Measurements from ENCODE around the gene AUP1. TPM values are rescaled to one million over a fixed set of nuclear protein-coding genes. Genes with fewer than 3 reads are reported as not detected.

AUP1 gene
- total and polyA plus RNA-seq, 9 of the 15 experiments (the other 6 are each of a cell fraction or from before 2014, with no cell fraction given): 70.7 to 245 (median 165) TPM

DNA sequence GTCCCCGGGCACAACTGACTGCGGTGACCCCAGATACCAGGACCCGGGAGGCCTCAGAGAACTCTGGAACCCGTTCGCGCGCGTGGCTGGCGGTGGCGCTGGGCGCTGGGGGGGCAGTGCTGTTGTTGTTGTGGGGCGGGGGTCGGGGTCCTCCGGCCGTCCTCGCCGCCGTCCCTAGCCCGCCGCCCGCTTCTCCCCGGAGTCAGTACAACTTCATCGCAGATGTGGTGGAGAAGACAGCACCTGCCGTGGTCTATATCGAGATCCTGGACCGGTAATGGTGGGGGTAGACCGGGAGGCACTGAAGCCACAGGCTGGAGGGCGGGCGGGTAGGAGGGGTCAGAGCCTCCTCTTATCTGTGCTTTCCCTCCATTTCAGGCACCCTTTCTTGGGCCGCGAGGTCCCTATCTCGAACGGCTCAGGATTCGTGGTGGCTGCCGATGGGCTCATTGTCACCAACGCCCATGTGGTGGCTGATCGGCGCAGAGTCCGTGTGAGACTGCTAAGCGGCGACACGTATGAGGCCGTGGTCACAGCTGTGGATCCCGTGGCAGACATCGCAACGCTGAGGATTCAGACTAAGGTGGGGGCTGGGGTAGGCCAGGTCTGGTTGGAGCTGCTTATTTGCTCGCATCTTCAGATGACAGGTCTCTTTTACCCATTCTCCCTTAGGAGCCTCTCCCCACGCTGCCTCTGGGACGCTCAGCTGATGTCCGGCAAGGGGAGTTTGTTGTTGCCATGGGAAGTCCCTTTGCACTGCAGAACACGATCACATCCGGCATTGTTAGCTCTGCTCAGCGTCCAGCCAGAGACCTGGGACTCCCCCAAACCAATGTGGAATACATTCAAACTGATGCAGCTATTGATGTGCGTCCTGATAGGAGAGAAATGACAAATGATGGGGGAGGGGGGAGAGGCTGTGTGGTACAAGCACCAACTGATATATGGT, 1.0 kb upstream of the AUP1 start:
- in situ Hi-C loops (cut with MboI): no loop called here
- intact Hi-C loops (cut with micrococcal nuclease): loop anchor here (2.0 to 5.0 kb wide), 3 partner anchors 24 to 278 kb away; partner anchors contain the start of gene DOK1
- Histone ChIP-seq H2AFZ (ENCODE audit: low read depth, low read length) (peak overlapping the region; percentile 70), H4K20me1 (replicated peaks; ENCODE audit: control insufficient read depth, insufficient read depth, low read length) (peaks cover 5% of the 10 kb centered on the region; the same call in 1 of the 2 replicates), H3K4me2 (ENCODE audit: insufficient read depth, low read length) (peak overlapping the region; percentile 97), H3K9me1 (ENCODE audit: control insufficient read depth, insufficient read depth, low read length) (peaks cover 3% of the 10 kb centered on the region), H3K27ac (ENCODE audit: extremely low read depth, low read depth, low read length) (peak overlapping the region; percentile 84), H3K36me3 (ENCODE audit: control insufficient read depth, insufficient read depth, low read length) (peaks cover 65% of the 10 kb centered on the region), H3K4me3 (peak overlapping the region; percentile 96), H3K9me3 (replicated peaks; ENCODE audit: control insufficient read depth, insufficient read depth, low read depth, low read length) (no peaks in the 10 kb centered on the region), H3K79me2 (ENCODE audit: control insufficient read depth, insufficient read depth, low read length) (peaks cover 52% of the 10 kb centered on the region), H3K27me3 (ENCODE audit: control insufficient read depth in 2 of 2, insufficient read depth in 2 of 2, low read length in 2 of 2) (no peaks in the 10 kb centered on the region), H3K9ac (ENCODE audit: insufficient read depth in 1 of 2, low read depth in 2 of 2, low read length in 2 of 2) (peak overlapping the region; percentile 95 to 97), H3K4me1 (replicated peaks in 1 of 2; ENCODE audit: control insufficient read depth in 2 of 2, insufficient read depth in 2 of 2, low read length in 2 of 2) (peaks cover 28 to 37% of the 10 kb centered on the region in 2 experiments)
- ATAC-seq (peak; percentile 80), FAIRE-seq (peak; percentile 97), DNase-seq (ENCODE audit: extremely low read depth in 1 of 4, low spot score in 3 of 4) (peak; percentile 85 to 96 (median 92))
- under 1% methylated on average over 35 of the region's 54 CpGs for WGBS (ENCODE audit: insufficient coverage, low coverage, missing lambda C conversion rate)
- ChIA-PET POLR2A (interaction anchor here (0.6 to 3.9 kb wide), 21 partner anchors 9 to 627 kb away, joined by 3 to 25 read pairs (median 4); partner anchors contain the start of genes CCDC142, LOXL3, MRPL53 and TTC31), CTCF (ENCODE audit: low intra/inter-chr PET ratio) (interaction anchor here (1.5 to 2.0 kb wide), 2 partner anchors 48 to 57 kb away, joined by 4 to 12 read pairs; partner anchors contain the start of genes CCDC142 and TTC31)
- TSS peak; percentile 62 for BruUV-seq (replicated peaks)
- 0 out of 2 replicates have a peak, but pooled peaks have one; percentile 15 for TF ChIP-seq ZNF584 (CRISPR knock-in tag; IDR thresholded peaks at IDR 0.05; ENCODE audit: low read depth)
- TF ChIP-seq TAL1 (IDR thresholded peaks at IDR 0.05): peak; percentile 84
- TF ChIP-seq ZNF589 (CRISPR knock-in tag; IDR thresholded peaks at IDR 0.05; ENCODE audit: low read depth): peak; percentile 60; the same call in 1 of the 2 replicates
- TF ChIP-seq NBN (IDR thresholded peaks at IDR 0.05; ENCODE audit: low read depth): no peak
- 0 out of 2 replicates have a peak, but pooled peaks have one; percentile 19 for TF ChIP-seq GATAD2B (IDR thresholded peaks at IDR 0.05; ENCODE audit: borderline replicate concordance)
- peak; percentile 68; the same call in 1 of the 2 replicates for TF ChIP-seq SP1 (CRISPR knock-in tag; IDR thresholded peaks at IDR 0.05)
- TF ChIP-seq, protein P1, sequence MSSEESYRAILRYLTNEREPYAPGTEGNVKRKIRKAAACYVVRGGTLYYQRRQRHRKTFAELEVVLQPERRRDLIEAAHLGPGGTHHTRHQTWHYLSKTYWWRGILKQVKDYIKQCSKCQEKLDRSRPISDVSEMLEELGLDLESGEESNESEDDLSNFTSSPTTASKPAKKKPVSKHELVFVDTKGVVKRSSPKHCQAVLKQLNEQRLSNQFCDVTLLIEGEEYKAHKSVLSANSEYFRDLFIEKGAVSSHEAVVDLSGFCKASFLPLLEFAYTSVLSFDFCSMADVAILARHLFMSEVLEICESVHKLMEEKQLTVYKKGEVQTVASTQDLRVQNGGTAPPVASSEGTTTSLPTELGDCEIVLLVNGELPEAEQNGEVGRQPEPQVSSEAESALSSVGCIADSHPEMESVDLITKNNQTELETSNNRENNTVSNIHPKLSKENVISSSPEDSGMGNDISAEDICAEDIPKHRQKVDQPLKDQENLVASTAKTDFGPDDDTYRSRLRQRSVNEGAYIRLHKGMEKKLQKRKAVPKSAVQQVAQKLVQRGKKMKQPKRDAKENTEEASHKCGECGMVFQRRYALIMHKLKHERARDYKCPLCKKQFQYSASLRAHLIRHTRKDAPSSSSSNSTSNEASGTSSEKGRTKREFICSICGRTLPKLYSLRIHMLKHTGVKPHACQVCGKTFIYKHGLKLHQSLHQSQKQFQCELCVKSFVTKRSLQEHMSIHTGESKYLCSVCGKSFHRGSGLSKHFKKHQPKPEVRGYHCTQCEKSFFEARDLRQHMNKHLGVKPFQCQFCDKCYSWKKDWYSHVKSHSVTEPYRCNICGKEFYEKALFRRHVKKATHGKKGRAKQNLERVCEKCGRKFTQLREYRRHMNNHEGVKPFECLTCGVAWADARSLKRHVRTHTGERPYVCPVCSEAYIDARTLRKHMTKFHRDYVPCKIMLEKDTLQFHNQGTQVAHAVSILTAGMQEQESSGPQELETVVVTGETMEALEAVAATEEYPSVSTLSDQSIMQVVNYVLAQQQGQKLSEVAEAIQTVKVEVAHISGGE (CRISPR knock-in tag; IDR thresholded peaks at IDR 0.05): no peak
- TF ChIP-seq PPARD (CRISPR knock-in tag; IDR thresholded peaks at IDR 0.05): no peak
- peak; percentile 46; the same call in 1 of the 2 replicates for TF ChIP-seq CREB1 (IDR thresholded peaks at IDR 0.05)
- 0 out of 2 replicates have a peak, but pooled peaks have one; percentile 45 for TF ChIP-seq CREB1 (CRISPR knock-in tag; IDR thresholded peaks at IDR 0.05)
- TF ChIP-seq JUND (IDR thresholded peaks at IDR 0.05; ENCODE audit: borderline replicate concordance, low read depth, low read length): peak; percentile 5
- TF ChIP-seq JUND (tag; IDR thresholded peaks at IDR 0.05; ENCODE audit: borderline replicate concordance, low read depth, low read length): peak; percentile 51; the same call in 1 of the 3 replicates
- TF ChIP-seq, protein P2, sequence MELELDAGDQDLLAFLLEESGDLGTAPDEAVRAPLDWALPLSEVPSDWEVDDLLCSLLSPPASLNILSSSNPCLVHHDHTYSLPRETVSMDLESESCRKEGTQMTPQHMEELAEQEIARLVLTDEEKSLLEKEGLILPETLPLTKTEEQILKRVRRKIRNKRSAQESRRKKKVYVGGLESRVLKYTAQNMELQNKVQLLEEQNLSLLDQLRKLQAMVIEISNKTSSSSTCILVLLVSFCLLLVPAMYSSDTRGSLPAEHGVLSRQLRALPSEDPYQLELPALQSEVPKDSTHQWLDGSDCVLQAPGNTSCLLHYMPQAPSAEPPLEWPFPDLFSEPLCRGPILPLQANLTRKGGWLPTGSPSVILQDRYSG (tag; conservative IDR thresholded peaks at IDR 0.05; ENCODE audit: low read depth): no peak
- TF ChIP-seq, protein P3, sequence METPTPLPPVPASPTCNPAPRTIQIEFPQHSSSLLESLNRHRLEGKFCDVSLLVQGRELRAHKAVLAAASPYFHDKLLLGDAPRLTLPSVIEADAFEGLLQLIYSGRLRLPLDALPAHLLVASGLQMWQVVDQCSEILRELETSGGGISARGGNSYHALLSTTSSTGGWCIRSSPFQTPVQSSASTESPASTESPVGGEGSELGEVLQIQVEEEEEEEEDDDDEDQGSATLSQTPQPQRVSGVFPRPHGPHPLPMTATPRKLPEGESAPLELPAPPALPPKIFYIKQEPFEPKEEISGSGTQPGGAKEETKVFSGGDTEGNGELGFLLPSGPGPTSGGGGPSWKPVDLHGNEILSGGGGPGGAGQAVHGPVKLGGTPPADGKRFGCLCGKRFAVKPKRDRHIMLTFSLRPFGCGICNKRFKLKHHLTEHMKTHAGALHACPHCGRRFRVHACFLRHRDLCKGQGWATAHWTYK (CRISPR knock-in tag; IDR thresholded peaks at IDR 0.05): peak; percentile 98

Measured in K562 (cell line).